ENCODE results near the gene ITLN1.
A peak's percentile ranks its signal among the peaks of the same experiment; 100 is the strongest.
"Not testable (repeated sequence)": the region's sequence is repeated elsewhere in the genome, so short reads cannot be mapped to it uniquely, and the experiment has no call there.

ITLN1 gene

GRCh38 chr1:160885042-160885441 is at the start of gene ITLN1:
Gene ITLN1, minus strand, starts transcription at chr1:160885180. Its CDS starts 303 bp downstream, at chr1:160884877.
- no peak for DNase-seq

GRCh38 chr1:160933305-160933704 is 48.3 kb upstream of the ITLN1 start:
- DNase-seq: not testable (repeated sequence)

DNA sequence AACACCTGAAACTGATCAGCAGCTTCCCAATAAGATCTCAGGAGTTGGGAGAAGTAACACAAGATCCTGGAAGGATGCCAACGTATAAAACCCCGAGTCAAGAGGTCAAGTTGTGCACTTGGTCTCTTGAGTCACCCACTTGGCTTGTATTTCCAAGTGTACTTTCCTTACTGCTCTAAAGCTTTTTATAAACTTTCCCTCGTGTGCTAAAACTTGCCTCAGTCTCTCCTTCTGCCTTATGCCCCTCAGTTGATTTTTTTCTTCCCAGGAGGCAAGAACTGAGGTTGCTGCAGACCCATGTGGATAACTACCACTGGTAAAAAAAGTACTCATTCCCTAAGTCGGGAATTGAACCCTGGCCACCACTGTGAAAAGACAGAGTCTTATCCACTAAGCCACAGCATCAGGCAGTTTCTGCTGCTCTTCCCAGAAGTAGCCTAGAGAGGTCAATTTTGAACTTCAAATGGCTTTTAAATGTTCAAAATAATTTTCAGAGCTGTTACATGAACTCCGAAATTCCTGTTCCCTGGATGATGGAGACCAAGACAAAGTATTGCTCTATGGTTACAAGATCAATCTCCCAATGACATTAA is 40.8 kb upstream of the ITLN1 start:
- no peak for DNase-seq

DNA sequence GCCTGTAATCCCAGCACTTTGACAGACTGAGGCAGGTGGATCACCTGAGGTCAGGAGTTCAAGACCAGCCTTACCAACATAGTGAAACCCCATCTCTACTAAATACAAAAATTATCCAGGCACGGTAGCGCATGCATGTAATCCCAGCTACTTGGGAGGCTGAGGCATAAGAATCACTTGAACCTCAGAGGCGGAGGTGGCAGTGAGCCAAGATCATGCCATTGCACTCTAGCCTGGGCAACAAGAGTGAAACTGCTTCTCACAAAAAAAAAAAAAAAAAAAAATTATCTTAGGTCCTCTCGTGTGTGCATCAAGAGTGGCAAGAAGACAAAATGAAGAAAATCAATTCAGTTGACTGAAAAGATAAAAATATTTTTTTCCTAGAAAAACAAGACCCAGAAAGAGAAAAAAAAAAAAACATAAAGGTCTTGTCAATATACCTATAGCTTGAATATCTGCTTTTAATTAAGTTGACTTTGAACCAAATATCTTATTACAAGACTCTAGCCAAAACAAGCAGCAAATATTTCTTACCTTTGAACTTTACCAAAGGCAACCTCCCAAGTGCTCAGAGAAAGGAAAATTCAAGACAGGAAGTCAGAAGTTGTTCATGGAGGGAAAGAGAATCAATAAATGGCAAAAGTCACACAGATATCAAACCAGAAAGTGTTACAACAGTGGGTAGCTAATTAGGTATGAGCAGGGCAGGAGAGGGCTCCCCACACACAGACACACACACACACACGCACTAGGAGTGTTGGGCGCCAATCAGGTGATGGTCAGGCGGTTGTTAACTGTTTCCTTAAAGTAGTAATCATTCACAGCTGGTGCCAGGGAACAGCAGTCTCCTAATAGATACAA is 40.0 kb upstream of the ITLN1 start:
- no peak for DNase-seq

GRCh38 chr1:160916666-160917065 is 31.7 kb upstream of the ITLN1 start:
- DNase-seq: no peak

DNA sequence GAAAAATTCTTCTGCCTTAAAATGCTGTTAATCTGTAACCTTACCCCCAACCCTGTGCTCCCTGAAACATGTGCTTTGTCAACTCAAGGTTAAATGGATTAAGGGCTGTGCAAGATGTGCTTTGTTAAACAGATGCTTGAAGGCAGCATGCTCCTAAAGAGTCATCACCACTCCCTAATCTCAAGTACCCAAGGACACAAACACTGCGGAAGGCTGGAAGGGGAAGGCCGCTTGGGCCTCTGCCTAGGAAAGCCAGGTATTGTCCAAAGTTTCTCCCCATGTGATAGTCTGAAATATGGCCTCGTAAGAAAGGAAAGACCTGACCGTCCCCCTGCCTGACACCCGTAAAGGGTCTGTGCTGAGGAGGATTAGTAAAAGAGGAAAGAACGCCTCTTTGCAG is 28.2 kb upstream of the ITLN1 start:
- DNase-seq: not testable (repeated sequence)

- DNase-seq: no peak
Observed at GRCh38 chr1:160911925-160912324, 26.9 kb upstream of the ITLN1 start.

GRCh38 chr1:160911441-160911840 is 26.5 kb upstream of the ITLN1 start:
- peak; percentile 99 for DNase-seq

DNA sequence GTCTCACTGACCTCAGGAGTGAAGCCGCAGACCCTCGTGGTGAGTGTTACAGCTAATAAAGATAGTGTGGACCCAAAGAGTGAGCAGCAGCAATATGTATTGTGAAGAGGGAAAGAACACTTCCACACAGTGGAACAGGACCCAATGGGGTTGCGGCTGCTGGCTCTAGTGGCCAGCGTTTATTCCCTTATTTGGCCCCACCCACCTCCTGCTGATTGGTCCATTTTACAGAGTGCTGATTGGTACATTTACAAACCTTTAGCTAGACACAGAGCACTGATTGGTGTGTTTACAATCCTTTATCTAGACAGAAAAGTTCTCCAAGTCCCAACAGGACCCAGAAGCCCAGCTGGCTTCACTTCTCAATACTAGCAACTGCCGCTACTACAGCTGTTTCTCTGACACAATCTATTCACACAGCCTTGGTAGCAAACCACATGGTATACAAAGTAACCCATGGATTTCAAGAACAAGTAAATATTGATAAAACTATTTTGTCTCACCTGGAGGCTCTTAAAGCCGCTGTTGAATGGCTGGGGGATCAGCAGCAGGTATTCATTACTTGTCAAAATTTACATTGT is 25.3 kb upstream of the ITLN1 start:
- DNase-seq: no peak

- peak; percentile 99 for DNase-seq
Observed at GRCh38 chr1:160907976-160908375, 23.0 kb upstream of the ITLN1 start.

GRCh38 chr1:160905617-160905989 is 20.6 kb upstream of the ITLN1 start:
- peak; percentile 68 for DNase-seq

DNA sequence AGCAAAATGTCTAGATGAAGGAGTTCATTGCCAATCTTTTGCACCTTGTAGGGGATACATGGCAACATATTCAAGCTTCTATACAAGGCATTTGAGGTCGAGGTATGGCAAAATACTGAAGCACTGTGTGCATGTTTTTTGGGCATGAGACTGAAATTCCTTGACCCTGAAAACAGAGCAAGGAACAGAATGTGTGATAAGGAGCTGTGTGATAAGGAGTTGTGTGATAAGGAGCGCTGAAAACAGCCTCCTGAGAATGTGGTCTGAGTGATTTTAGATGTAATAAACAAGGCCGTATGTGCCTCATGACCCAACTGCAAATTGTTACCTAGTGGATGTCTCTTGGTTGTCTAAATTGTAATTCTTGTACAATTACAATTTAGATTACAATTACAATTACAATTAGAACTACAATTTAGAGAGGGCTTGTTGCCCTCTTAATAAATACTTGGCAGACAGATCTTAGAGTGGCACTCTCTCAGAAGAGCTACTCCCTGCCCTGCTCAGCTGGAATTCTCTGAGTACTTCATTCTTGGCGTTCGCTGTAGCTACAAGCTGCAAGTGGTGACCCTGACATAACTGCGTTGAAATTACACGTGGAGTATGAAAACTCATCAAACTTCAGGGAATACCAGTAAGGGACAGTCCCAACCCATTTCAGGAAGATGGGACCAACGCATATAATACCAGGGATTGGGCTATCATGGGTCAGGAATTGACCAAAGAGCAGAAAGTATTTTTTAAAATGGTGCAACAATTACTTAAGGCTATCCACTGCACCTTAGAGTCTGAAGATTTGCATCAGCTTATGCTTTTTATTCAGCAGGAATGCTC is 20.0 kb upstream of the ITLN1 start:
- DNase-seq: peak; percentile 94

GRCh38 chr1:160902251-160902650 is 17.3 kb upstream of the ITLN1 start:
- not testable (repeated sequence) for DNase-seq

DNA sequence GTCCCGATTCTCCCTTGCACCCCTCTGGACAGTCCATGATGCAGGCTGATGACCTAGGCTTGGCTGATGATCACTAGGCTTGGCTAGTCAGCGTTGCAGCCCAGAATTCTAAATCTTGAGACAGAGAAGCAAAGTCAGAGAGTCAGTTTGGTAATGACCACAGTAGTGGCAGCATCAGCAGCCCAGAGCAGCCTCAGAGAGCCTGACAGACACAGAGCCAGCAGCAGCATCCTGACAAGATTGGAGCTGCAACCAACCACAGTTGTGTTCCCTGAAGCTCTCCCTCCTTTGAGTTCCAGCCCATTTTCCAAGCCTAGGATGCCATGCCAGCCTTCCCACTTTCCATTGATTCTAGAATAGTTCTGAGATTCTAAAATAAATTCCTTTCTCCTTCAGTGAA is 16.8 kb upstream of the ITLN1 start:
- no peak for DNase-seq

- not testable (repeated sequence) for DNase-seq
Observed at GRCh38 chr1:160900683-160901082, 15.7 kb upstream of the ITLN1 start.

DNA sequence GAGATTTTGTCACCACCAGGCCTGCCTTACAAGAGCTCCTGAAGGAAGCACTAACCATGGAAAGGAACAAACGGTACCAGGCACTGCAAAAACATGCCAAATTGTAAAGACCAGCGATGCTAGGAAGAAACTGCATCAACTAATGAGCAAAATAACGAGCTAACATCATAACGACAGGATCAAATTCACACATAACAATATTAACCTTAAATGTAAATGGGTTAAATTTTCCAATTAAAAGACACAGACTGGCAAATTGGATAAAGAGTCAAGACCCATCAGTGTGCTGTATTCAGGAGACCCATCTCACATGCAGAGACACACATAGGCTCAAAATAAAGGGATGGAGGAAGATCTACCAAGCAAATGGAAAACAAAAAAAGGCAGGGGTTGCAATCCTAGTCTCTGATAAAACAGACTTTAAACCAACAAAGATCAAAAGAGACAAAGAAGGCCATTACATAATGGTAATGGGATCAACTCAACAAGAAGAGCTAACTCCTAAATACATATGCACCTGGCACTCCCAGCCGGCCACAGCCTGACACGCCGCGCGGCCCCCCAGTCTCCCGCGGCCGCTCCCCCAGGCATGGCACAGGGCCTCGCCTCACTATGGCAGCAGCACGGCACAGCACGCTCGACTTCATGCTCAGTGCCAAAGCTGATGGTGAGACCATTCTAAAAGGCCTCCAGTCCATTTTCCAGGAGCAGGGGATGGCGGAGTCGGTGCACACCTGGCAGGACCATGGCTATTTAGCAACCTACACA is 9.6 kb upstream of the ITLN1 start:
- not testable (repeated sequence) for DNase-seq

GRCh38 chr1:160891474-160891873 is 6.5 kb upstream of the ITLN1 start:
- no peak for DNase-seq

- no peak for DNase-seq
Observed at GRCh38 chr1:160888926-160889325, 3.9 kb upstream of the ITLN1 start.

GRCh38 chr1:160887071-160887470 is 2.1 kb upstream of the ITLN1 start:
- no peak for DNase-seq

DNA sequence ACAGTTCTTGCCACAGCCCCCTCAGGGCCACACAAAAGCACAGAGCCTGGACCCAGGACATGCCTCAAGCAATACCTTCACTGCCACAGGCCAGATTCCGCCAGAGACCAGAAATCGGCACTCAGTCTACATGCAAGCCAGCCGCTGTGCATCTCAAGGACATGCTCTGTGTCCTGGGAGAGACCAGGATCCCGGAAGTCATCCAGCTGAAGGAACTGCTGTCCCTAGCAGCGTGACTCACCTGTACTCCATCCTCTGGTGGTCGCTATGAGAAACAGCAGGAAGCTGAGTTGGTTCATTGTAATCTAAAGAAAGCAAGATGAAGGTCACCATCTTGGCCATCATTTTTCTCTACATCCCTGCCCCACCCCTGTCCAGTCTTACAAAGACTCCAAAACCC is 401 bp downstream of the ITLN1 start:
- DNase-seq: no peak

- no peak for DNase-seq
Observed at GRCh38 chr1:160883581-160884513, 1.1 kb downstream of the ITLN1 start.
